A204.1 (cell line): ENCODE data around the gene PDF.
"Not testable (repeated sequence)": the region's sequence is repeated elsewhere in the genome, so short reads cannot be mapped to it uniquely, and the experiment has no call there.

Experiments used
- FAIRE-seq: peaks from 2 replicates; lab custom pipeline; 2012; peaks lifted over from hg19 to GRCh38; lab: Jason Lieb, UNC

The PDF gene, protein sequence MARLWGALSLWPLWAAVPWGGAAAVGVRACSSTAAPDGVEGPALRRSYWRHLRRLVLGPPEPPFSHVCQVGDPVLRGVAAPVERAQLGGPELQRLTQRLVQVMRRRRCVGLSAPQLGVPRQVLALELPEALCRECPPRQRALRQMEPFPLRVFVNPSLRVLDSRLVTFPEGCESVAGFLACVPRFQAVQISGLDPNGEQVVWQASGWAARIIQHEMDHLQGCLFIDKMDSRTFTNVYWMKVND

DNA sequence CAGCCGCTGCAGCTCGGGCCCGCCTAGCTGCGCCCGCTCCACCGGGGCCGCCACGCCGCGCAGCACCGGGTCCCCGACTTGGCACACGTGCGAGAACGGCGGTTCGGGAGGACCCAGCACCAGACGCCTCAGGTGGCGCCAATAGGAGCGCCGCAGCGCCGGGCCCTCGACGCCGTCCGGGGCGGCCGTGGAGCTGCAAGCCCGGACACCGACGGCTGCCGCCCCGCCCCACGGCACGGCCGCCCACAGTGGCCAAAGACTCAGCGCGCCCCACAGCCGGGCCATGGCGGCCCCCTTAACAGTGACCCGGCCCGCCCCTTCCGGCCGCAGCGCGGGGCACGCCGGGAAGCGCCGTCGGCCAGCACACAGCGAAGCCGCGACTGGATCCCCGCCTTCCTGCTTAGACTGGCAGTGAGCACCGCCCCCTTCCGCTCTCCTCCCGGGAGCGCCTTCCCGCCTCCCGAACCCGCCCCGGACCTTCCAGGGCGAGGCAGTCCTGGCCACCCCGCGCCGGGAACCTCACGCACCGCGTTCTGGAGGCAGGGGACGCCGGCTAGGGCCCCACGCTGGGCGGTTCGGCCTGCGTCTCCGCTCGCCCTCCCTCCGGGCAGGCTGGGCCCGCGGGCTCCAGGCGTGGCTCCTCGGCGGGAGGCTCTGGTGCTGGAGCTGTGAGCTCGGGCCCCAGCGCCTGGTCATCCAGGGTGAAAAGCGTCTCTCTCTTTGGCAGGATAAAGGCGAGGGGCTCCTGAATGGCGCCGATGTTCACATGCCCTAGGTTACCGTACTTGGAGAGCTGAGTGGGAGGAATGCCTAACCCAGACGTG is at the start of gene PDF:
Gene PDF, minus strand, starts transcription at position 303 of the 824 bp plus-strand sequence. Its CDS starts 18 bp downstream, at position 285.
- FAIRE-seq, result no peak

DNA sequence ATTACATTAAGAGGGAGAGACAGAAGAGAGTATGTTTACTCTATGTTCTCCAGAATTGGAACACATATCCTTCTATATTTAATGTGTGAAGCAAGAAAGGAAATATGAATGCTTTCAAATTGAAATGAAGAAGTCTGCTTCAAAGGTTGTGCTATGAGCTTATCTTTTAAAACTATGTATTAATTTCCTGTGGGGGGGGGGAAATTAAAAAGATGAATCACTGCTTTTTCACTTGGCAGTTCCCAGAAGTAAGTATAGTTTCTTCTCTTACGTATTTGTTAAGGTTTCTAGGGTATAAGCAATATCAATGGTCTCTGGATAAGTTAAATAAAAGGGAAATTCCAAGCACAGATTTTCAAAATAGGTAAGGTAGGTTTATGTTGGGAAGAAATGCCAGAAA is 48.4 kb upstream of the PDF start:
- no peak for FAIRE-seq

DNA sequence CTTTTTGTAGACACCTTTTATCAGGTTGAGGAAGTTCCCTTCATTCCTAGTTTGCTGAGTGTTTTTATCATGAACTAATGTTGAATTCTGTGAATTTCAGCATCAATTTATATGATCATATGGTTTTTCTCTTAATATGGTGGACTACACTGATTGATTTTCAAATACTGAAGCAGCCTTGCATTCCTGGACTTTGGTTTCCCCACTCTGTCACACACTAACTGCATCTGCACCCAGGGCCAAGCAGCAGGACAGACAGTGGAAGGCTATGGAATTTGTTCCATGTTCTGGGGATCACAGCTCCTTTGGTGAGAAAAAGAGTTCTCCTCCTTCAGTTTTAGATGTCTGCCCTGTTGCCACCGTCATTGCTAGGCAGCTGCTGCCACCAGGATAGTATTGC is 47.6 kb upstream of the PDF start:
- no peak for FAIRE-seq

DNA sequence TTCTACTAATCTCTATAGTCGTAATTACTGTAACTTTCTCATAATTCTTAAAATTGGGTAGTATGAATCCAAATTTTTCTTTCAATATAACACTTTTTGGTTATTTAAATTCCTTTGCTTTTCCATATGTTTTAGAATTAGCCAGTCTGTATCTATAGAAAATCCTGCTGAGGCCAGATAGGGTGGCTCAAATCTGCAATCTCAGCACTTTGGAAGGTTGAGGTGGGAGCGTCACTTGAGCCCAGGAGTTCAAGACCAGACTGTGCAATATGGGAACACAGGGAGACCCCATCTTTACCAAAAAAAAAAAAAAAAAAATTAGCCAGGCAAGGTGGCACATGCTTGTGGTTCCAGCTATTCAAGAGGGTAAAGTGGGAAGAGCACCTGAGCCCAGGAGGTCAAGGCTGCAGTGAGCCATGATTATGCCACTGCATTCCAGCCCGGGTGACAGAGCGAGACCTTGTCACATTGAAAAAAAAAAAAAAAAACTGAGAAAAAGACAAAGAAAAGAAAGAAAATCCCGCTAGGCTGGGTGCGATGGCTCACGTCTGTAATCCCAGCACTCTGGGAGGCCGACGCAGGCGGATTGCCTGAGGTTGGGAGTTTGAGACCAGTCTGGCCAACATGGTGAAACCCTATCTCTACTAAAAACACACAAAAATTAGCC is 46.1 kb upstream of the PDF start:
- no peak for FAIRE-seq

DNA sequence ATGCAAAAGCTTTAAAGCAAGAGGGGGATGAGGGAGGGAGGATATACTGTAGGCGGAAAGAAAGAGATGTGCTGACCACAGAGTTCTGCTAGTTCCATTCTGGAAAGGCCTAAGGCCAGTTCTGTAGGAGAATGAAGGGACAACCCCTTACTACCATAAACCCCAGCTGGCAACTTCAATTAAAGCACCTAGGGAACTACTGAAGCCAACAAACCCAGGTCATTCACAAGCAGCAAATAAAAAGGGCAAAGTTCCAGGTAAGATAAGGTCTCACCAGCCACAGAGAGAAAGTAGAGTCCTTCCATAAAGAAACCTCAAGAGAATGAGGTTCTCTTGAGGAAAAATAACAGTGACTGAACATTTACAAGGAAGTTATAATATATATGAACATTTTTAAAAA is 42.6 kb upstream of the PDF start:
- FAIRE-seq, result no peak

DNA sequence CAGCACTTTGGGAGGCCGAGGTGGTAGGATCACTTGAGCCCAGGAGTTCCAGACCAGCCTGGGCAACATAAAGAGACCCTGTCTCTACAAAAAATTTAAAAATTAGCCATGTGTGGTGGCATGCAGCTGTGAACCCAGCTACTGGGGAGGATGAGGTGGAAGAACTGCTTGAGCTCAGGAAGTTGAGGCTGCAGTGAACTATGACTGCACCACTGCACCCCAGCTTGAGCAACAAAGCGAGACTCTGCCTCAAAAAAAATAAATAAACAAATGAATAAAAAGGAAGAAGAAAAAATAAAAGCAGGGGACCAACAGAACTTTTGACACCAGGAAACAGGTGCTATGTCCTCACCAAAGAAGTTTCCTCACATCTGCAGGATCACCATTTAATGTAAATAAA is 41.2 kb upstream of the PDF start:
- no peak for FAIRE-seq

DNA sequence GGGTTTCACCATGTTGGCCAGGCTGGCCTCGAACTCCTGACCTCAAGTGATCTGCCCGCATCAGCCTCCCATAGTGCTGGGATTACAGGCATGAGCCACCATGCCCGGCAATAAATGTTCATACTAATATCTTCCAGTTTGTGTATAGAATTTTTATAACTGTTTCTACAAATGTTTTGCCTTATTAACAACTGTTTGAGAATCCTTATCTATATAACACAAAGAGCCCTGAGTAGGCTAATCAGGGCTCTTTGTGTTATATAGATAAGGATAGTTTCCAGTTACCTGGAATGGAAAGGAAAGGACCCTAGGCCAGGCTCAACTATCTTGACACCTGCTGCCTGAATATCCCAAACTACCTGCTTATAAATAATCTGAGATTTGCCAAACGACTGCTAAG is 38.5 kb upstream of the PDF start:
- FAIRE-seq, result no peak

DNA sequence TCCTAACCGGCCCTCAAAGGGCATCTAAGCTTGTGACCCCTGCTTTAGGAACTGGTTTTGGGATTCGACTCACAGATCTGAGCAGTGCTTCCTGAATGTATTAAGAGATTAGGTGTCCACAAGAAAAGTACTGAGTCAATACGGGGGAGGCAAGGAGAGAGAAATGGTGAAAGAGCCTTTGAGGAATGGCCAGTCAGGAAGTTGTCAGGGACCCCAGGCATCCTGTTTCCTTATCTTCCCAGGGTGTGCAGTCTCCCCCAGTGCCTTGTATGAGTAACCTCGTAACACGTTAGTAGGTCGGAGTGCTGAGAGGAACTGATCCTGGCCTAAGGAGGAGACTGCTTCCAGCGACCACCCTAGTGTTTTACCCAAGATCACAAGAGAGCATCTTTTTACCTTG is 37.6 kb upstream of the PDF start:
- no peak for FAIRE-seq

DNA sequence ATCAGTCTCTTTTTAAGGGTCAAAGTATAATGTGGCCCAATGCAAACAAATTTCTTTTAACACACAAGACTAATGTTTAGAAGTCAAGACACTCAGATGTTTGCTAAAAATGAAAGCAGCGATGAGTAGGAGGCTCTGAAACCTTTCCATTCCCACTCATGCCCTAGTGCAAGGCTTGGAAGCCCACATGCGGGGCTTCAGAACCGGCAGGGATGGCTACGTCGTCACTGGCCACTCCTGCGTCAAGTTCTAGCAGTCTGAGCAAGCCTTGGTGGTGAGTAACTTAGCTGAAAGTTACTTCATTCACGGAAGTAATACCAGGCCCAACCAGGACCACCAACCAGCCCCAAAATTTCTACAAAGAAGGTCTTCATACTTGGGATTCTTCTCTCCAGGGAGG is 36.0 kb upstream of the PDF start:
- FAIRE-seq, result no peak

DNA sequence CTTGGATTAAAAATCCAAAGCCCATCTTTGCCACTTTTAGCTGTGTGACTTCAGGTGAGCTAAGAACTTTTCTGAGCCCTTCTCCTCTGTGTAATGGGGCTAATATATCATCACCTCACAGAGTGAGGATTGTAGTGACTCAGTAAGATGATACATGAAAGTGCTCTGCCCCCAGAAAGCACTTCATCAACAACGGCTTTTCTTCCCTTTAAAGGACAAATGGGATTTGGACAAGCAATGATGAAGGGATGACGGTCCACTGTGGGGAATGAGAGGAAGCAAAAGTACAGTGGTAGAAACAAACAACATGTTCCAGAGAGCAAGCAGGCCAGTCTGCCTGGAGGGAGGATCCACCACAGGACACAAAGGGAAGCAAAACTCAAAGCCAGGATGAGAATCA is 35.5 kb upstream of the PDF start:
- no peak for FAIRE-seq

DNA sequence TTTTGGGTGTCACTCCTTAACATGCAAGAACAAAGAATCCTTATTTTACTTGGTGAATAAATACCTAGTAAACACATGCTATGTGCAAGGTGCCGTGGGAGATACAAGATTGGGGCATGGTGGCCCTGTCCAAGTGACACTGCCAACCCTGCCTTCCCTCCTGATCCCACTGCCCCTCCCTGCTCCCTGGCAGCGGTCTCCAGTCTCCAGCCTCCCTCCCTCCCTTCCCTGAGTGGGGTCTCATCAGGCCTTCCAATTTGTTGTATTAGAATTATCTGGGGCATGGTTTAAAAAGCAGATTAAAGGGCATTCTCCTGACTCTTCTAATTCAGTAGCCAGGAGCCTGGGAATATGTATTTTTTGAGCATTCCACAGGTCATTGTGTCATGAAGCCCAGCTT is 33.7 kb upstream of the PDF start:
- FAIRE-seq, result no peak

DNA sequence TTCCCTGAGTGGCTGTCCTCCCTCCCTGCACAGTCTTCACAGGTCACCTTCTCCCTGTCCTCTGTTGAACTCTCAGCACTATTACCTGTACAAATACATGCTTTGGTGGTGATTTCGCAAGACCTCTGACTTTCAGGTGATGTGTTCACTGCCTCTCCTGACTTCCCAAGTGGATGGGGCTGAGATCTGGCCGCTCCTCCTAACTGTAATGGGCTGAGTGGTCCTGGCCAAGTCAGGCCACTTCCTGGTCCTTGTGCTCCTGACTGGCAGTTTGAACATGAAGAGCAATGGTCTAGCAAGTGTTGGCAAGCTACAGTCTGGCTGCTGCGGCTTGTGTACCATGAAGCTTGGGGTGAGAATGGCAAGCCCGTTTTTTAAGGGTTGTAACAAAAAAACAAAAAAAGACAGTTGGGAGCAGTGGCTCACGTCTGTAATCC is 32.9 kb upstream of the PDF start:
- FAIRE-seq, result no peak

DNA sequence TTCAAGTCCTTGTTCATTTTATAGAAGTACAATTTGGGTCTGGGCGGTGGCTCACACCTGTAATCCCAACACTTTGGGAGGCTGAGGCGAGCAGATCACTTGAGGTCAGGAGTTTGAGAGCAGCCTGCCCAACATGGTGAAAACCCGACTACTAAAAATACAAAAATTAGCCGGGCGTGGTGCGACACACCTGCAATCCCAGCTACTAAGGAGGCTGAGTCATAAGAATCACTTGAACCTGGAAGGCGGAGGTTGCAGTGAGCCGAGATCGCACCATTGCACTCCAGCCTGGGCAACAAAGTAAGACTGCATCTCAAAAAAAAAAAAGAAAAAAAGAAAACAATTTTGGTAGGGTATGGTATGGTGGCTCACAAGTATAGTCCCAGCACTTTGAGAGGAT is 29.7 kb upstream of the PDF start:
- not testable (repeated sequence) for FAIRE-seq

DNA sequence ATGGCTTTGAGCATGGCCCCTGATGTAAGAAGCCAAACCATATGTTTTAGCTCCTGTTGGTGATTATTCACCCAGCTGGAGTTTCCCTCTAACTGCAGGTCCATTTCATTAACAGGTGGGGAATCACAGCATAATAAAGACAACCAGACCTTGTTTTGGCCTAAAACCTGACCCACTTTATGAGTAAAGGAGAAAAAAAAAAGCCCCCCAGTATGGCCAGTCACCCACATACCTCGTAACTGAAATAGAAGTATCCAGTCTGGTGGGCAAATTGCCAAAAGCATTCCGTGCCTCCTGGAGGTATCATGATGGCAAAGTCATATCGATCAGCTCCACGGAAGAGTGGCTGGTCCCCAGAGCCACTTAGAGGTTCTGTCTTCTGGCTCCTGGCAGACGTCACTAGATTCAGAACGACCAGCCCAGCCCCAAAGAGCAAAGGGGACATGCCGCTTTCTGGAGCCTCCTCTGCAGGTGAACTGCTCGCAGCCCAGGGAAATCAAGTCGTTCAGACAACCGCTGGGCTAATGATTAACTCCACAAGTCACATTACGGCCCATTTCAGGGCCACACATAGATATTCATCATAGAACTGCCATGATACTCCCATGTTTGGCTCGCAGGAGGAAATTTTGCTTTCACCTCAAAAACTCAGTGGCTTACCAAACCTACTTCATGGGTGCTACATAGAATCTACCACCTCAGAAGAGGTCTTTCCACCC is 21.1 kb upstream of the PDF start, which contains the start of gene TMED6:
Gene TMED6, minus strand, starts transcription at position 478 of the 719 bp plus-strand sequence. Its CDS starts 33 bp downstream, at position 445.
- FAIRE-seq, result no peak

DNA sequence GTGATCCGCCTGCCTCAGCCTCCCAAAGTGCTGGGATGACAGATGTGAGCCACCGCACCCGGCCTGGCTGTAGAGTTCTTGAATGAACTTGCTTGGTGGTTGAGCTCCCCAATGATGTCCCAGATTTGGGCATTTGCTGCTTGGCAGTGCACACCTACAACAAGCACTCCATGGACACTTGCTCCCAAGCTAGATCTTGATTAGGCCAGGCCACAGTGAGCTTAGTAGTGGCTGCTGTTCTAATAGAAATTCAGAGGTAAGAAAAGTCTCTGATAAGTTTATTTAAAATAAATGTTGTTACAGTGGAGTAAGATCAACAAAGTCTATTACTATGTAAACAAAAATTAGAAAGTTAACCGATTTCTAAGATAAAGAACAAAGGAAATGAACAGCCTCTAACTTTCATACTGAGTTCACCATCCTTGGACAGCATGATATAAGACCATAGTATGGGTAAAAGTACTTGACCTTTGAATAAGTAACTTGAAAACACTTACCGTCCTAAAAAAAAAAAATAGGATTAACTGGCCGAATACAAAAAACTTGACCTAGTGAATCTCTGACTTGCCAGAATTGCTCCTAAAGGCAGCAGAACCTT is 20.2 kb upstream of the PDF start:
- FAIRE-seq, result no peak

DNA sequence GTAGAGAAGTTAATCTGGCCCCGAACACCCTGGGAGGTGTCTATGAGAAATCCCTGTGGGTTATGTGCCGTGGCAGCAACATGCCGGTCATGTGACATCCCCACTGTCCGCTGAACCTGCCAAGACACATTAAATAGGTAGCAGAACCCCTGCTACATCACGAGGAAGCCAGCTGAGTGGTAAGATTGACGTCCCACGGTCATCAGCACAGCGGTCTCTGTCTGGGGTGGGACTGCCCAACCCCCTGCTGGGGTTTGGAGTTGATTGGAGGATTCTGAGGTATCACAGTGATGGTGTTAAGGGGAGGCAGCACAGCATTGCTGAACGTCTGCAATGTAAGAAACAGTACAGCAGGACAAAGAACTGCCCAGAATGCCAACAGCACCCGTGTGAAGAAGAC is 19.1 kb upstream of the PDF start:
- no peak for FAIRE-seq

DNA sequence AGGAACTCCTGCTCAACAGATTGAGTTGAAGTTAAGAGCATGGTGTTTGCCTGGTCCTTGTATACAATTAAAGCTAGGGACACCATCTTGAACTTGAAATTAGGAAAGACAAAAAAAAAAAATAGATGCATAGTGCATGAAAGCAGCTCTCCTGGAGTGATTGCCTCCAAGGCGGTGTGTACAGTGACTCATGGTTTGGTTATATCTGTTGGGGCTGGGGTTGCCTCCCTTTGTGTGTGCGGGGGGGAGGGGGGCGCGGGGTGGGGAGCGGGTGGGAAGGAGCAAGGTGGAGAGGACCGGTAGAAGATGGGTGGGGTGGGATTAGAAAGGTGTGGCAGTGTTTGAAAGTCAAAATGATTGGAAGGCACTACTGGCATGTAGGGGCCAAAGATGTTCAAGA is 17.8 kb upstream of the PDF start:
- FAIRE-seq, result no peak

DNA sequence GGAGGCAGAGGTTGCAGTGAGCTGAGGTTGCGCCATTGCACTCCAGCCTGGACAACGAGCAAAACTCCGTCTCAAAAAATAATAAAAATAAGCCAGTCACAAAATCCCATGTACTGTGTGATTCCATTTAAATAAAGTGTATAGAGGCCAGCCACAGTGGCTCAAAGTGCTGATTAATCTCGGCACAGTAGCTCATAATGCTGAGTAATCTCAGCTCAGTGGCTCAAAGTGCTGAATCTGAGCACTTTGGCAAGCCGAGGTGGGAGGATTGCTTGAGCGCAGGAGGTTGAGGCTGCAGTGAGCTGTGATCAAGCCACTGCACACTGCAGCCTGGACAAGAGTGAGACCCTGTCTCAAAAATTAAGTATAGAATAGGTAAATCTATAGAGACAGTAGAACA is 16.3 kb upstream of the PDF start:
- no peak for FAIRE-seq

DNA sequence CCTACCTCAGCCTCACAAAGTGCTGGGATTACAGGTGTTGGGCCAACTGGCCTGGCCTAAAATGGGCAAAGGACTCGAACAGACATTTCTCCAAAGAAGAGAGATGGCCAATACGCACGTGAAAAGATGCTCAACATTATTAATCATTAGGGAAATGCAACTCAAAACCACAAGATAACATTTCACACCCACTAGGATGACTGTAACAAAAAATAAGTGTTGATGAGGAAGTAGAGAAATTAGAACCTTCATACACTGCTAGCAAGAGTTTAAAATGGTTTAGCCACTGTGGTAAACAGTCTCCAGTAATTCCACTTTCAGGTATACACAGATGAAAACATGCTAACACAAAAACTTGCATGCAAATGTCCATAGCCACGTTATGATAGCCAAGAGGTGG is 15.5 kb upstream of the PDF start:
- no peak for FAIRE-seq

DNA sequence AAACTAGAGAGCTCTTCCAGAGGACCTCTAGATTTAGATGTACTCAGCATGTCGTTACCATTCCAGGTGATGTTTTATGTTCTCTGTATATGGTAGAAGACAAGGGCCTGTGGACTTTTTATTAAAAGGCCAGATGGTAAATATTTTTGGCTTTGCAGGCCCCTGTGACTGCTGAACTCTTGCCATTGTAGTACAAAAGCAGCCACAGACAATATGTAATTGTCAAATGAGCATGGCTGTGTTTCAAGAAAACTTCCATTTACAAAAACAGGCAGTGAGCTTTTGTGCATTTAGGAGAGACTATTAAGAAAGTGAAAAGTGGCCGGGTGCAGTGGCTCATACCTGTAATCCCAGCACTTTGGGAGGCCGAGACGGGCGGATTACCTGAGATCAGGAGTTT is 13.8 kb upstream of the PDF start:
- no peak for FAIRE-seq

DNA sequence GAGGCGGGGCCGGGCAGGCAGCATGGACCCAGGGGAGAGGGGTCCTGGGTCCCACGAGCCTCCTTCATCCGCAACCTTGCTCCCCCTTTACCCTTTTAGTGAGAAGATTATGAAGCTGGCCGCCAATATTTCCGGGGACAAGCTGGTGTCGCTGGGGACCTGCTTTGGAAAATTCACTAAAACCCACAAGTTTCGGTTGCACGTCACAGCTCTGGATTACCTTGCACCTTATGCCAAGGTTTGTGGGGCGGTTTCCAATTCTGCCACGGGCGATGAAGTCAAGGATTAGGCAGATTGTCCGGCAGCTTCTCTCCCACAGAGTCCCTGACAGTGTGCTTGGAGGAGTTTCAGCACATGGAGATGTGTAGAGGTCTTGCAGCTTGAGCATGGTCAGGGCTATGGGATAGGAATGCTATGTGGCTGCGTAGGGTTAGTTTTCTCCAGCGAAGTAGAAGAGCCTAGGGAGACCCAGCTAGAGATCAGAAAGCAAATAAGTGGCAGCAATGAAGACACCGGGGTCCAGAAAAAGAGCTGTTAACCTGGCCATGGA is 9.8 kb upstream of the PDF start:
- no peak for FAIRE-seq
